Superior temporal gyrus (tissue), 1 donor: ENCODE data around the gene SDHAF1.
"Not testable (repeated sequence)": the region's sequence is repeated elsewhere in the genome, so short reads cannot be mapped to it uniquely, and the experiment has no call there.

ENCODE experiments used
- DNase-seq: peaks from one replicate; pipeline ENCODE4 v3.0.0-alpha.2; 2016; ENCODE audit errors: extremely low spot score

Gene SDHAF1

DNA sequence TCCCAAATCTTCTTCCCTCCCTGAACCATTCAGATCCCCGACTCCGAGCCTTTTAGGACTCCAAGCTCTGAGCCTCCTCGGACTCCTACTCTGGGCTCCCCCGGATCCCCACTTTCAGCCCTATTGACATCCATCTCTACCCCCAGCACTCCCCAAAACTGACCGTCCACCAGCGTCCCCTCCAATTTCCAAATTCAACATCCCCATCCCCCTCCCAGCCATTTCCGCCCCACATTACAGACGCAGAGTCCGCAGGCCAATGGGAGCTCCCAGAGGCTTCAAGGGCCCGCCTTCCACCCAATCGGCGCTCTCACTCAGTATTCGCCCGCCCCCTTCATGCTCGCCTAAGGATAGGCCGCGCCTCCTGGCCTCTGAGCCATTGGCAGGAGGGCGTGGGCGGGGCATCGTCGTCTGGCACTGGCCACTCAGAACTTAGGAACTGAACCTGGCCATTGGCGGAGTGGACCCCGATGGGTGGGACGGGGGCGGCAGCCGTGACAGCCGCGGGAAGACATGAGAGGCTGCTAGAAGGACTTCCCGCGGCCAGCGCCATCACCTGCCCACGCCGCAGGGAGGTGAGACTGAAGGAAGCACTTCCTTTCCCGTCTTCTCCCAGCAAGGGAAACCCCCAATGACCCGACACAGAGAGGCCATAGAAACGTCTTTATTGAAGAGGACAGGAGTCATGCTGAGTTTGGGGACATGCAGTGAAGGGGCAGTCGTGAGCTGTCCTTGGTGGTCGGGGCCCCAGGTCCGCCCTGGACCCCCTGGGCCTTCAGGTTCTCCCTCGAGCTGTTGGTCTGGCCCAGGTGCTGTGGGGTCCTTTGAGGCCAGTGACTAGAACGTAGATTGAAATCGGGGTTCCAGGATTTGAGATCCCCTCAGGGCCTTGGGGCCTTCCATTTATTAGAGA lies 19.3 kb downstream of the SDHAF1 start, which contains the start of gene ALKBH6:
Gene ALKBH6 (minus strand): TSS at position 202 of the 913 bp plus-strand sequence. CDS start 816 bp downstream, outside the sequence.
- peak; percentile 99 for DNase-seq

DNA sequence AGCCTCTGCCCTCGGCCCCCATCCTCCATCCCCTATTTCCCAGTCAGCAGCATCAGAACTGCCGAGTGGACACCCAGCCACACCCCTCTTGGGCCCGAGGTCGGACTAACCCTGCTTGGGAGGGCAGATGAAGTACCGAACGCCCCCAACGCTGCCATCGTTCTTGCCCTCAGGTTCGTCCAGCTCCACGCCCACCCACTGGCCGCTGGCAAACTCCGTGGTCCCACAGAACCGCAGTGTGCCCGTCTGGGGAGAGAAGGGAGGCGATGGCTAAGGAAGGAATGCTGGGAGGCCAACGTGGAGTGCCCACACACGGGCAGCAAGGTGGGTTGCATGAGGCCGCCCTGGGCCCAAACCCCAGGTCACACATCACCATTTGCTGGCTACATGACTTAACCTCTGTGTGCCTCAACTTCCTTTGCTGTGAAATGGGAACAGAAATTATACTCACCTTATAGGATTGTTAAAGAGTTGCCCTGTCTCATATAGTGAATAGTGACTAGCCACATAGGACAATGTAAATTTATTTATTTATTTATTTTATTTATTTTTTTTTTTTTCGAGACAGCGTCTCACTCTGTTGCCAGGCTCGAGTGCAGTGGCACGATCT lies 24.2 kb downstream of the SDHAF1 start:
- no peak for DNase-seq

GRCh38 chr19:36023432-36023831 lies 28.4 kb downstream of the SDHAF1 start:
- DNase-seq = no peak

- DNase-seq = no peak
Measured at GRCh38 chr19:36025541-36025940, 30.6 kb downstream of the SDHAF1 start.

DNA sequence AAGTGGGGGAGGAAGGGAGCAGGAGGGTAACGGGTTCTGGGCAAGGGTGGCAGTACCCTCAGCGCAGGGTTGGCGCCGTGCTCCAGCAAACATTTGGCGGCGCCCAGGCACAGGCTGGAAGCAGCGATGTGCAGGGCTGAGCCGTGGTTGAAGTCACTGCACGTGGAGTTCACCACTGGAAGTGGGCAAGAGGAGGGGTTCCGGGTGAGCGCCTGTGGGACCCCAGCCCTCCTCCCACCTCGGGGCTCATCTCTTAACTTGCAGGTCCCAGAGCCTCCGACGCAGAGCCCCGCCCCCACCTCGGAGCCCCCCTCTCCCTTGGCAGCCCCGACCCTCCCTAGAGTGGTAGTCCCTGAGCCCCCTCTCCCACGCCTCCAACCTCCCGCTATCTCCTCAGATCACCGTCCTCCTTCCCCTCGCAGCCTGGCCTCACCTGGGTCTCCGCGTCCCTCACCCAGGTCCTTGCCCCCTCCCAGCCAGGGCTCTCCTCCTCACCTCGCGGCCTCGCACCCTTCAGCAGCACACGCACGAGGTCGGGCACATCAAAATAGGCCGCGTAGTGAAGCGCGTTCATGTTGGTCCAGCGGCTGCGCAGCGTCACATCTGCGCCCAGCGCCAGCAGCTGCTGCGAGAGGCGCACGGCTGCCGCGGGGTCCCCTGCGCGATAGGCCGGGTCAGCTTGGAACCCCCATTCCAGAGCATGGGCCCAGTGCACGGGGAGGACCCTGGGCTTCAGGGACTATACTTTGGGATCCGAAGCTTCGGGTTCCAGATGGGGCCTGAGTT lies 31.3 kb downstream of the SDHAF1 start:
- no peak for DNase-seq

GRCh38 chr19:36027696-36028095 lies 32.7 kb downstream of the SDHAF1 start:
- no peak for DNase-seq

- peak; percentile 53 for DNase-seq
Measured at GRCh38 chr19:36028313-36029041, 33.5 kb downstream of the SDHAF1 start.

DNA sequence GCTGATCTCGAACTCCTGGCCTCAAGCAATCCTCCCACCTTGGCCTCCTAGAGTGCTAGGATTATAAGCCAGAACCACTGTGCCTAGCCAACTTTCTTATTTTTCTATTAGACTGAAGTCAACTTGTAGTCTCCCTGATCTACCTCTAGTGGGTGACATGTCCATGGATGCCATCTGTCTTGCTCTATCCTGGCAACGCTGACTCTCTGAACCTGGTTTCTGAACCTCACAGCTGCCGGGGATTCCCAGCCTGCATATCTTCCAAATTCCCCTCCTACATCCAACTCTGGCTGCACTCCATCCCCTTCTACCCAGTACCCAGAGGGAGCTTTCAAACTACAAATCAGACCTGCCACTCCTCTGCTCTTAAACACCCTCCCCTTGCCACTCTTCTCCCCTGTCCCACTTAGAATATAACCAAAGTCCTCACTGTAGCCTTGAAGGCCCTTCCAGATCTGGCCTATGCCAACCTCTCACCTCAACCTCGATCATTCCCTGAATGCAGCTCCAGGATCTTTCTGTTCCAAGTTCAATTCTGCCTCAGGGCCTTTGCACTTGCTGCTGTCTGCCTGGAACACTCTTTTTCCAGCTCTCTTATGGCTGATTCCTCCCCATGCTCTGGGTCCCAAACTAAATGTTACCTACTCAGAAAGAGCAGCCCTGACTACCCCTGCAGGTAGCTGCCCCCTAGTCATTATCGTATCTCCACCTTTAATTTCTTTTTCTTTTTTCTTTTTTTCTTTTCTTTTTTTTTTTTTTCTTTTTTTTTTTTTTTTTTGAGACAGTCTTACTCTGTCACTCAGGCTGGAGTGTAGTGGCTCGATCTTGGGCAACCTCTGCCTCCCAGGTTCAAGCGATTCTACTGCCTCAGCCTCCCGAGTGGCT lies 35.5 kb downstream of the SDHAF1 start:
- DNase-seq = no peak

- DNase-seq = no peak
Measured at GRCh38 chr19:36031308-36031707, 36.3 kb downstream of the SDHAF1 start.

DNA sequence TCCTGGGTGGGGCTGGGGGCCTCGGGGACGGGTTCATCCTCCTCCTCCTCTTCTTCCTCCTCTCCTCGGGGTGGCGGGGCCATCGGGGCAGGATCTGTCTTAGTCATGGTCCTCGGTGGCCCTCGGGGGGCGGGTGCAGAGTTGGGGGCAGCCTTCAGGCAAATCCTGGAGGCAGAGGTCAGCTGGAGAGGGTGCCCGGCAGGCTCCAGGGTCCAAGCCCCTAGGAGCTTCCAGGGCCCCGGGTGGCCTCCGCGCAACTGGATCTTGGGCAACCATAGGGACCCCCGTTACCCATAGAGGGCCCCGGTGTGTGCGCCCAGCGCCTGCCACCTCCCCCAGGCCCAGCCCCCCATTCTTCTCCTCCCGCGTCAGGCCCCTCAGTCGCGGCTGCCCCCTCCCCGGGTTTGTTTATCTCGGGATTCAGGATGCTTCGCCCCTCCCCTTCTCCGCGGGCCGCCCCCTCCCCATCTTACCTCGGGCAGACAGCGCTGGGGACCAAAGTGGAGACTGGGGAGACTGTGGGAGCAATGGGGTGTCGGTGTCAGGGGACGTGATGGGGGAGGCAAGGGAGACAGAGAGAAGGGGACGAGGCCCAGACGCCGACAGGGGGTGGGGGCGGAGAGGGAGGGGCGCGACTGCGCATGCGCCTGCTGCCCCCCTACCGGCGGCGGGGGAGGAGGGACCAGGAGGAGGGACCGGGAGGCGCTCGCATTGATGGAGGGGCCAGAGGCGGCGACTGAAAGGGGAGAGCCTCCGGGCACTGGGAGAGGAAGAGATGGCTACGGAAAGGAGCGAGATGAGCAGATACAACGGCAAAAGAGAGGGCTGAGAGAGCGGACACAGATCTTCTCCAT lies 37.5 kb downstream of the SDHAF1 start, which contains the start of gene CLIP3:
Gene CLIP3 (minus strand): TSS at position 623 of the 854 bp plus-strand sequence. CDS start 516 bp downstream, at position 107.
- peak; percentile 84 for DNase-seq

DNA sequence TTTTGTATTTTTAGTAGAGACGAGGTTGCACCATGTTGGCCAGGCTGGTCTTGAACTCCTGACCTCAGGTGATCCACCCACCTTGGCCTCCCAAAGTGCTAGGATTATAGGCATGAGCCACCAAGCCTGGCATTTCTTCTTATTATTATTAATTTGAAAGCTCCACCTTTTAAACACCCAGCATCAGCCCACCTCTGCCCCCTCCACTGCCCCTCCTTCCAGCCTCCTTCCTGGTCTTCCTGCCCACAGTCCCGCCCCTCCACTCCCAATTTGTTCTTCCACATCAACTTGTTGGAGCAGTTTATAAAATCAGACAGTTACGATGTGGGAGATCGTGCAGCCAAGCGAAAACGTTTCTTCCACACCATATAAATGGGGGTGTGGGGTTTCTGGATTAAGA lies 45.5 kb downstream of the SDHAF1 start:
- no peak for DNase-seq

- DNase-seq = not testable (repeated sequence)
Measured at GRCh38 chr19:36041092-36041491, 46.1 kb downstream of the SDHAF1 start.

GRCh38 chr19:36041831-36042230 lies 46.8 kb downstream of the SDHAF1 start:
- DNase-seq = no peak

GRCh38 chr19:36043952-36044351 lies 49.0 kb downstream of the SDHAF1 start:
- peak; percentile 51 for DNase-seq
